HG02571 (cell line): ENCODE results near the gene UBE2L5.

Source experiments
- ATAC-seq: cut with Tn5 transposase; IDR thresholded peaks from one replicate; pipeline ENCODE4 v1.9.1; 2021; ENCODE audit warnings: mild to moderate bottlenecking, moderate library complexity; ENCODE audit not compliant: unreplicated experiment

UBE2L5 gene

GRCh38 chr13:30422054-30422839 is at the start of gene UBE2L5:
Gene UBE2L5, plus strand, starts transcription at chr13:30422493. Its CDS starts 5,498 bp downstream, at chr13:30427991.
- peak; percentile 77 for ATAC-seq

GRCh38 chr13:30373727-30374126 is 48.6 kb upstream of the UBE2L5 start:
- ATAC-seq, result no peak

GRCh38 chr13:30375265-30375835 is 46.9 kb upstream of the UBE2L5 start:
- no peak for ATAC-seq

- peak; percentile 50 for ATAC-seq
Measured at GRCh38 chr13:30376426-30377311, 45.6 kb upstream of the UBE2L5 start.

- no peak for ATAC-seq
Measured at GRCh38 chr13:30377312-30377685, 45.0 kb upstream of the UBE2L5 start.

GRCh38 chr13:30378191-30378590 is 44.1 kb upstream of the UBE2L5 start:
- ATAC-seq, result no peak

GRCh38 chr13:30381049-30381448 is 41.2 kb upstream of the UBE2L5 start:
- ATAC-seq, result no peak

DNA sequence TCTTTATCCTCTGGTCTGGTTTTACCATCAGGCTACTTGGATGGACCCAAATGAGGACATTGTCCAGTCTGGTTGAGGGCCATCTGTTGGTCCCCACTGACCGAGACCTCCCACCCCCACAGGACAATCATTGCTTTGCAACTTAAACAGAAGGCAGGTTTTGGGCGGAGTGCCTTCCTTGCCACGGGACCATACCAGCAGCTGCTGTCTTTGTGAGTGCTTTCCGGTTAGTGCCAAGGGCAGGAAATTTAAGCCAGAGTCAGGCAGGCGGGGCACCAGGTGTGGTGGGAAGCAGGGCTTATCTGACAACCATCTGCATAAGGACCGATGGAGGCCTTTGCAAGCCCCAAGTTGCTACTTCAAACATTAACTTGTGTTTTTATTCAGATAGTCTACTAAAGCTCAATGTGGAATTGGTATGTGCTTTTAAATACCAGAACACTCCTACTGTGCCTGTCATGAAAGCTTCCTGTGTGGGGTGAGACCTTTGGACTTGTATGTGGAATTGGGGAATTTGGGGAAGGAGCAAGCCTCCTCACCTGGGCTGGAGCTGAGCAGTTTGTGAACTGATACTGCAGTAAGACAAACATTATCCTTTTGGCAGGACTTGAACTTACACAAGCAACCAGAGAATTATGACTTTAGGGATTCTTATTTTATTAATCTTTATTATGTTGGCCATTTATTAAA is 39.3 kb upstream of the UBE2L5 start:
- ATAC-seq, result no peak

- no peak for ATAC-seq
Measured at GRCh38 chr13:30388406-30389283, 33.6 kb upstream of the UBE2L5 start.

GRCh38 chr13:30391956-30392680 is 30.2 kb upstream of the UBE2L5 start:
- no peak for ATAC-seq

GRCh38 chr13:30392681-30393045 is 29.6 kb upstream of the UBE2L5 start:
- ATAC-seq, result no peak

GRCh38 chr13:30394751-30395191 is 27.5 kb upstream of the UBE2L5 start:
- peak; percentile 68 for ATAC-seq

GRCh38 chr13:30395192-30396158 is 26.8 kb upstream of the UBE2L5 start:
- peak; percentile 67 for ATAC-seq

DNA sequence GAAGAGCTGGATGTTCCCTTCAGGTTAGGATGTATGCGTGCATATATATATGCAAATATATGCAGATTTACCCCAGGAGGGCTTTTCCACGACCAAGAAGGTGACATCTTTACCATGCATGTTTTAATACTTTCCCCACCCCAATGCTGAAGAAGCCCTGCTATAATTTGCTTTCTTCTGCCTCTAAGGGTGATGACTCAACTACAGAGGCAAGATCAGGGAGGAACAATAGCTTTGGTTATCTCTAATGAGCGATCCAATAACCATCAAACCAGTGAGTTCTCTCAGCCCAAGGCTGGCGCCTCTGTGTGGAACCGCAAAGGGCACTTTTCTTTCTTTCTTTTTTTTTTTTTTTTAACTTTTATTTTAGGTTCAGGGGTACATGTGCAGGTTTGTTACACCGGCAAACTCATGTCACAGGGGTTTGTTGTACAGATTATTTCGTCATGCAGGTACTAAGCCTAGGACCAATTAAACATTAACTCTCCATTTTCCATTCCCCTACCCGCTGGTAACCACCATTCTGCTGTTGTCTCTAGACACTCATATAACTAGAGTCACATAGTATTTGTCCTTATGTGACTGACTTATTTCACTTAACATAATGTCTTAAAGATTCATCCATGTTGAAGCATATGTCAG is 25.7 kb upstream of the UBE2L5 start:
- ATAC-seq, result no peak

DNA sequence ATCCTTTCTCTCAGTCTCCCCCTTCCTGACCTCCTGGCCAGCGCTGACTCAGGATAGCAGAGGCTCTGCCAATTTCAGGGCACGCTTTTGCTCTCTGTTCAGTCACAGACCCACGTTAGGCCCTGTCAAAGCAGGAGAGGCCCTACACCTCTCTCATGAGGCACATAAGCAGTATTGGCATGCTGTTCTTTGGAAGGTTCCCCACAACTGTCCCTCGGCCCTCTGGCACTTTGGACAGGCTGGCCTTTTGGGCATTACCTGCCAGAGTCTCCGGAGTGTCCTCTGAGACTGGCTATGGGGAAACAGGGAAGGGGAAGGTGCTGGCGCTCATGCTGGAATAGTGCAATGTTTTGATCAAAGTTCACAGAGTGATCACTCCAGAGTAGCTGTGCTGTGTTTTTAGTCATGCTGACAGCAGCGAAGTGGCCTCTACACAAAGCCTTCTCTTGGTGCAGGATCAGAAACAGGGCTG is 23.7 kb upstream of the UBE2L5 start:
- ATAC-seq, result no peak

- no peak for ATAC-seq
Measured at GRCh38 chr13:30400376-30400775, 21.9 kb upstream of the UBE2L5 start.

DNA sequence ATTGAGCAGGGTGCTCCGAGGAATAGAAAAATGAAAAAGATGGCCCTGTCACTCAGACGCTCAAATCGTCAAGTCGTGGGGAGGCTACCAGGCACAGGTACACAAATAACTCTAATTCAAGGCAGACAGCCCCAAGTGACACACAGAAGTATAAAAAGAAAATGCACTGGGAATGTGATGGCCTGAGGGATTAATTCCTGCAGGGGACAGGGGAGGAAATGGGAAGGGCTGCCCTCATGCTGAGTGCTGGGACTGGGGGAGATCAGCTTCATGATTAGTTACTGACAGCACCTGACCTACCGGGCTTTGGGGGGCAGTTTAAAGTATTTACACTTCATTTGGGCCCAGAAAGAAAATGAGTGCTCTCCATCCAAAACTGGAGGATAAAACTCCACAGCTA is 20.9 kb upstream of the UBE2L5 start:
- ATAC-seq, result no peak

DNA sequence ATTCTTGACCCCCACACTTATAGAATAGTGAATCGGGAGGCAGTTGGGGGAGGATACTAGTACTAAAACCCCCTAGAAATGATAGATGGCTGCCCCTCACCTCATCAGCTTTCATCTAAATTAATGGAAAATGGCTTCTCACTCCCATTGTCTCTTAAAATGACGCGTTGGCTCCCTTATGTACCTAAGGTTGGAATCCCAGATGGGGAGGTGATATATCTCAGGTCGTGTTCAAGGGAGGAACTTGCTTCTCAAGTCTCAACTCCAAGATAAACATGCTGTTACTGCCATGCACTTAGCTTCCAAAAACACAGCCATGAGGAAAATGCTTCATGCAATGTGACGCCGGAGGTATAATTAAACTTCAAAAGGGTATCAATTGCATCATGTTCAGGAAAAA is 18.8 kb upstream of the UBE2L5 start:
- ATAC-seq, result no peak
